AG09309 (cell line): ENCODE results near the gene CABP4.
A peak's percentile ranks its signal among the peaks of the same experiment; 100 is the strongest.
"Not testable (repeated sequence)": the region's sequence is repeated elsewhere in the genome, so short reads cannot be mapped to it uniquely, and the experiment has no call there.

Experiments
- DNase-seq: peaks from one replicate; pipeline ENCODE4 v3.0.0-alpha.2; 2010; ENCODE audit warnings: low read depth
- H3K4me3 ChIP-seq: 2 replicates; pipeline ENCODE4 v1.5.1; 2011; ENCODE audit warnings: mild to moderate bottlenecking, low read depth, low read length, moderate library complexity; ENCODE audit not compliant: control insufficient read depth
- TF ChIP-seq, protein P1 (sequence below): IDR thresholded peaks from 2 replicates; pipeline ENCODE4 v1.5.1; 2011; ENCODE audit warnings: mild to moderate bottlenecking, low read depth, low read length, inconsistent platforms; ENCODE audit not compliant: insufficient read depth, control insufficient read depth; ENCODE audit errors: missing control alignments

CABP4 gene

DNA sequence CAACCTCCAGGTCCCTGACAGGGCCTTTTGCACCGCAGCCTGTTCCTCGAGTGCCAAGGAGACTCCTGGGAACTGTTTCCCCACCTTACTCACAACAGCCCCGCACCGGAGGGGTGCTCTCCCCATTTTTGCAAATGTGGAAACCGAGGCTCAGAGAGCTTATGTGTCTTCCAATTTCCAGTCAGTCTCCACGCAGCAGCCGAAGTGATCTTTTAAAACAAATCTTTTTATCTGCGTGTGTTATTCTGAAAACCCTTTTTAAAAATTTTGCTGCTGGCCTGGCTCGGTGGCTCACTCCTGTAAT, 14.3 kb downstream of the CABP4 start:
- H3K4me3 ChIP-seq, result peak overlapping the region; percentile 87
- DNase-seq, result no peak
- TF ChIP-seq, protein P1, sequence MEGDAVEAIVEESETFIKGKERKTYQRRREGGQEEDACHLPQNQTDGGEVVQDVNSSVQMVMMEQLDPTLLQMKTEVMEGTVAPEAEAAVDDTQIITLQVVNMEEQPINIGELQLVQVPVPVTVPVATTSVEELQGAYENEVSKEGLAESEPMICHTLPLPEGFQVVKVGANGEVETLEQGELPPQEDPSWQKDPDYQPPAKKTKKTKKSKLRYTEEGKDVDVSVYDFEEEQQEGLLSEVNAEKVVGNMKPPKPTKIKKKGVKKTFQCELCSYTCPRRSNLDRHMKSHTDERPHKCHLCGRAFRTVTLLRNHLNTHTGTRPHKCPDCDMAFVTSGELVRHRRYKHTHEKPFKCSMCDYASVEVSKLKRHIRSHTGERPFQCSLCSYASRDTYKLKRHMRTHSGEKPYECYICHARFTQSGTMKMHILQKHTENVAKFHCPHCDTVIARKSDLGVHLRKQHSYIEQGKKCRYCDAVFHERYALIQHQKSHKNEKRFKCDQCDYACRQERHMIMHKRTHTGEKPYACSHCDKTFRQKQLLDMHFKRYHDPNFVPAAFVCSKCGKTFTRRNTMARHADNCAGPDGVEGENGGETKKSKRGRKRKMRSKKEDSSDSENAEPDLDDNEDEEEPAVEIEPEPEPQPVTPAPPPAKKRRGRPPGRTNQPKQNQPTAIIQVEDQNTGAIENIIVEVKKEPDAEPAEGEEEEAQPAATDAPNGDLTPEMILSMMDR, result no peak

DNA sequence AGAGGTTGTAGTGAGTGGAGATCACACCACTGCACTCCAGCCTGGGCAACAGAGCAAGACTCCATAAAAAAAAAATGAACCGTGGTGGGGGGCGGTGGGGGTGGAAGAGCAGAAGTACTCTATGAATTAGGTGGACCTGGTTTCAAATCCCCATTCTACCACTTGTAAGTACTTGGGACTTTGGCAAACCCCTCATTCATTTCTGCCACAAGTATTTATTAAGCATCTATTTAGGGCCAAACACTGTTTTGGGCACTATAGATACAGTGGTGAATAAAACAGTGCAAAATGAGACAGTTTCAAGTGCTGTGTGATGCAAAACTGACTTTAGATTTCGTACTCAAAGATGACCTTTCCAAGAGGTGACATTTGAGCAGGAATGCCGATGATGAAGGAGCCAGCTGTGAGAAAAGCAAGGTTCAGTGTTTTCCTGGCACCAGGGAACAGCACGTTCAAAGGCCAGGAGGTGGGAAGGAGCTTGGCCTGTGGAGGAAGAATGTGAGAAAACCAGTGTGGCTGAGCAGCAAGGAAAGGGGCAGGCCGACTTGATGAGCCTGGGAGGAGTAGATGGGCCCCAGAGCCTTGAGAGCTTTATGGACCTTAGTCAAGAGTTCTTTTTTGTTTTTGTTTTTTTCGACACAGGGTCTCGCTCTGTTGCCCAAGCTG, 15.3 kb downstream of the CABP4 start:
- DNase-seq, result no peak
- no peak overlapping the region for H3K4me3 ChIP-seq
- TF ChIP-seq, protein P1, result no peak

DNA sequence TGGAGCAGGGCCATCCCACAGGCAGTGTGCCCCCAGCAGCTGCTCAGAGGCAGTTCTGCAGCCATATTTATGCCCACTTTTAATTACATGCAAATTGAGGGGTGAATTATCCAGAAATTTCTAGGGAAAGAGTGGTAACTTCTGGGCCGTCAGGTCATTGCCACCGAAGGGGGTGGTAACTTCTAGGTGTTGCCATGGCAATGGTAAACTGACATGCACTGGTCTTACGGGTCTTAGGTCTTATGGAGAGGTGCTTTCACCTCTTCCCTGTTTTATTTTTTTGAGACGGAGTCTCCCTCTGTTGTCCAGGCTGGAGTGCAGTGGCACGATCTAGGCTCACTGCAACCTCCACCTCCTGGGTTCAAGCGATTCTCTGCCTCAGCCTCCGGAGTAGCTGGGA, 17.7 kb downstream of the CABP4 start:
- no peak for DNase-seq
- TF ChIP-seq, protein P1, result no peak
- no peak overlapping the region for H3K4me3 ChIP-seq

DNA sequence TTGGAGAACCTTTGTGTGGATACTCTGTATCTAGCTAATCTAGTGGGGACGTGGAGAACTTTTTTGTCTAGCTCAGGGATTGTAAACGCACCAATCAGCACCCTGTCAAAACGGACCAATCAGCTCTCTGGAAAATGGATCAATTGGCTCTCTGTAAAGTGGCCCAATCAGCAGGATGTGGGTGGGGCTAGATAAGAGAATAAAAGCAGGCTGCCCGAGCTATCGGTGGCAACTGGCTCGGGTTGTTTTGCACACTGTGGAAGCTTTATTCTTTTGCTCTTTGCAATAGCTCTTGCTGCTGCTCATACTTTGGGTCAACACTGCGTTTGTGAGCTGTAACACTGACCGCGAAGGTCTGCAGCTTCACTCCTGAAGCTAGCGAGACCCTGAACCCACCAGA, 21.5 kb downstream of the CABP4 start:
- H3K4me3 ChIP-seq, DNase-seq: not testable (repeated sequence)

DNA sequence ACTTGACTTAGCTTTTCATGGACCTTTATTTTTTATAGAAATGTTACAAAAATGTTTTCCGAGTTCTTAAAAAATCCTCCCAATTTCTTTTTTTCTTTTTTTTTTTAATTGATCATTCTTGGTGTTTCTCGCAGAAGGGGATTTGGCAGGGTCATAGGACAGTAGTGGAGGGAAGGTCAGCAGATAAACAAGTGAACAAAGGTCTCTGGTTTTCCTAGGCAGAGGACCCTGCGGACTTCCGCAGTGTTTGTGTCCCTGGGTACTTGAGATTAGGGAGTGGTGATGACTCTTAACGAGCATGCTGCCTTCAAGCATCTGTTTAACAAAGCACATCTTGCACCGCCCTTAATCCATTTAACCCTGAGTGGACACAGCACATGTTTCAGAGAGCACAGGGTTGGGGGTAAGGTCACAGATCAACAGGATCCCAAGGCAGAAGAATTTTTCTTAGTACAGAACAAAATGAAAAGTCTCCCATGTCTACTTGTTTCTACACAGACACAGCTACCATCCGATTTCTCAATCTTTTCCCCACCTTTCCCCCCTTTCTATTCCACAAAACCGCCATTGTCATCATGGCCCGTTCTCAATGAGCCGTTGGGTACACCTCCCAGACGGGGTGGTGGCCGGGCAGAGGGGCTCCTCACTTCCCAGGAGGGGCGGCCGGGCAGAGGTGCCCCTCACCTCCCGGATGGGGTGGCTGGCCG, 22.3 kb downstream of the CABP4 start:
- H3K4me3 ChIP-seq, result not testable (repeated sequence)

DNA sequence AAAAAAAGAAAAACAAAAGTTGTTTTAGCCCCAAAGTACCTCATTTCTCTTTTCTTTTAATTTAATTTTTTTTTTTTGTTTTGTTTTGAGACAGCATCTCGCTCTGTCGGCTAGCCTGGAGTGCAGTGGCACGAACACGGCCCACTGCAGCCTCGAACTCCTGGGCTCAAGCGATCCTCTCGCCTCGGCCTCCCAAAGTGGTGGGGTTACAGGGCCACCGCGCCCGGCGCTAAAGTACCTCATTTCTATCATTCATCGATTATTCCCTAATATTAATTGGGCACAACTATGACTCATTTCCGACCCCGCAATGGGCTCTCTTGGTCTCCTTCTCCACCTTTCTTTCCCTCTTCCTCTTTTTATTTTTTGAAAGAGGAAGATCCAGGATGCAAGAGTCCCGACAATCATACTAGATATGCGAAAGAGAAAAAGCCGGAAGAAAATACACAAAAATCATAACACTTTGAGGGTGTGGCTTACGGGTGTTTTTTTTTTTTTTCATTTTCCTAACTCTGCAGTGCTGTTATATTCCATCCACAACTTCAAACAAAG, 27.2 kb downstream of the CABP4 start:
- DNase-seq, result no peak
- peak overlapping the region; percentile 66 for H3K4me3 ChIP-seq
- TF ChIP-seq, protein P1, result no peak

More for the DNA sequence above, 22.3 kb downstream of the CABP4 start:
- not testable (repeated sequence) for DNase-seq

GRCh38 chr11:67482827-67483798, 28.0 kb downstream of the CABP4 start, which contains the start of gene AIP:
AIP (plus strand) TSS chr11:67483026; CDS start chr11:67483159, 133 bp downstream.
- peak within 1 kb of the TSS; percentile 66 for H3K4me3 ChIP-seq
- peak; percentile 87 for DNase-seq
- TF ChIP-seq, protein P1, result peak; percentile 8
